Stimulated activated CD8-positive, alpha-beta memory T cell treated with anti-CD3 and anti-CD28 coated beads, Interleukin-7, amount 100 ng/mL, for 1 hour (primary cell): ENCODE data around the gene APCDD1.

Experiments used
- DNase-seq, 2 donors: peaks; one replicate each; pipeline ENCODE4 v3.0.0-alpha.2; 2020; ENCODE audit warnings: low read depth in 2 of 2

APCDD1 gene

DNA sequence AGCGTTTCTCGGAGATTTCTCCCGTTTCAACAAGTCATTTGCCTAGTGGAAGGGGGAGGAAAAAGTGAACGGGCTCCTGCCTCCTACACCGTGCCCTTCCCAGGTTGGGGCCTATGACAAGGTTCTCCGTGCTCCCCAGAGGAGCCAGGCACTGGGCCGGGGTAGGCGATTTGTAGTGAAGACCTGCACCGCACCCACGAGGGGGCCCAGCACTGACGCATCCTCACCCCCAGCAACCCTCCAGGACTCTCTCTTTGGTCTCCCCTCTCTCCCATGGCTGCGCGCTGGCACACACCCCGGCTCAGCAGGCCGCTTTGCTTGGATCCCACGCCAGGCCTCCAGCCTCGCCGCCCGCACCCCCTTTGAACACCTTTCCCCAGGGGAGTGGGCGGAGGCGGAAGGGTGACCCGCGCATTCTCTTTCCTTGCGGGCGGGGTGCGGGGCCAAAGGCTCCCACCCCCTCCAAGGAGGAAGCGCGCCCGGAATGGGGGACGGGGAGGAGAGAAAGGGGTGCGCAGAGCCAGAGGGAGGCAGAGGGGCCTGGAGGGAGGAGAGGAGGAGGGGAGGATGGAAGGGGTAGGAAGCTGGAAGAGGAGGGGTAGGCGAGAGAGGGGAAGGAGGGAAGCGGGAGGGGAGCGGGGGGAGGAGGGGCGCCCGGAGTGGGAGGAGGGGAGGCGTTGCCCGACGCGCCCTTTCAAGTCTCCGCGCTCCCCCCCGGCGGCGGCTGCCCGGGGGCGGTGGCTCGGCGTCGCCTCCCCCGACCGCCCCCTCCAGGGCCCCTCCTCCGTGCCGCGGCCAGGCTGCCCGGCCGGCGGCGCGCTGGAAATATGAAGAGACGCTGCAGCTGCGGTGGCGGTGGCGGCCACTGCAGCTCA, at the start of gene APCDD1:
APCDD1 (plus strand) TSS at position 830 of the 875 bp plus-strand sequence. CDS start 347 bp downstream, outside the sequence.
- no peak for DNase-seq

- no peak for DNase-seq
Observed at GRCh38 chr18:10405014-10405493, 49.4 kb upstream of the APCDD1 start.

DNA sequence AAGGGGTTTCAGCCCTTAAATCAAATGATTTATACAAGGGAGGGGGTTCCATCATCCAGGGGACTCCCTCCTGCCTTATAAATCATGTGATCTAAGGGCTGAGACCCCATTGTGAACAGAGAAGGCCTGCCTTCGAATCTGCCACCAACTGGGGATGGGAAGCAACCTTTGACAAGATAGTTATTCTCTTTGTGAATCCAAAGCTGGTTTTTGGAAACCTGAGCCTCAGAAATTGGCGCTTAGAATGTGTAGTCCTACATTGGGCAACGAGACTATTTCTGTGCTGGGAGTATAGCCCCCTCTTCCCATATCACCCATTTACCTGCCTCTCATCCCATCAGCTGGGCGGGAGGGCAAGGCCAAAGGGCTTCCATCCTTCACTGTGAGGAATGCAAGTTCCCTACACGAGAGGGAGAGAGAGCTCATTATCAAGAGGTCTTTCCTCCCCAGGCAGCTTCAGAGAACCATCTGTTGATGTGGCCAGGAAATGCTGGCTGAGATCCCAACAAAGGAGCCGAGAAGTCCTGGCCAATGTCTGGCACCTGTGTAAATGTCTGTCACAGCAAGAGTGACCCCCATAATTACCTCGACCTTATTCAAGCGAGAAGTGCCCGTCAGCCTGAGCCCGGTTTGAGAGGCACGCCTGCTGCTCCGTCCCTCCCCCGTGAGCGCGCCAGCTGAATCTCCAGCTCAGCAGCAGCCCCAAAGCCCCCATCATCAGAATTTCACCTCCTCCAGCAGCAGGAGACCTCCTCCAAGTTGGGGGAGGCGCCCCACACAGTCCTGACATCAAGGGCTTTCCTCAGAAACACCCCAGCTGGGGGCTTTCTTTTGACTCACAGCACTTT, 48.4 kb upstream of the APCDD1 start:
- DNase-seq = no peak

DNA sequence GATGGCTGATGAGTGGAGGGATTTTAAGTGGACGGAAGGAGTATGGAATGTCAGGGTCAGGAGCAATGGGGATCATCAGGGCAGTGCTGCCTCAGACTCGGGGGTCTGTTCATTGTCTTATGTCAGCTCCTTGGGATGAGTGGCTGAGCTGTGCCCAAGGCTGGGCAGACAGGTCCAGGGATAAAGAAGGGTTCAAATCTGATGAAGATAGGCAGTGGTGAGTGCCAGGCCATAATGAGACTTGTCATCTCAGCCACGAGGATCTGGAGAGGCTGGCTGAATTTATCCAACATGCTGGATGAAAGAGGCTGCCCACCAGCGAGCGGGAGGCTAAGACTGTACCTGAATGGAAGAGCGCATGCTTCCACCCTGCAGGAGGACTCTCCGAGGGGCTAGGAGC, 46.3 kb upstream of the APCDD1 start:
- no peak for DNase-seq

- DNase-seq = no peak
Observed at GRCh38 chr18:10409041-10409440, 45.4 kb upstream of the APCDD1 start.

DNA sequence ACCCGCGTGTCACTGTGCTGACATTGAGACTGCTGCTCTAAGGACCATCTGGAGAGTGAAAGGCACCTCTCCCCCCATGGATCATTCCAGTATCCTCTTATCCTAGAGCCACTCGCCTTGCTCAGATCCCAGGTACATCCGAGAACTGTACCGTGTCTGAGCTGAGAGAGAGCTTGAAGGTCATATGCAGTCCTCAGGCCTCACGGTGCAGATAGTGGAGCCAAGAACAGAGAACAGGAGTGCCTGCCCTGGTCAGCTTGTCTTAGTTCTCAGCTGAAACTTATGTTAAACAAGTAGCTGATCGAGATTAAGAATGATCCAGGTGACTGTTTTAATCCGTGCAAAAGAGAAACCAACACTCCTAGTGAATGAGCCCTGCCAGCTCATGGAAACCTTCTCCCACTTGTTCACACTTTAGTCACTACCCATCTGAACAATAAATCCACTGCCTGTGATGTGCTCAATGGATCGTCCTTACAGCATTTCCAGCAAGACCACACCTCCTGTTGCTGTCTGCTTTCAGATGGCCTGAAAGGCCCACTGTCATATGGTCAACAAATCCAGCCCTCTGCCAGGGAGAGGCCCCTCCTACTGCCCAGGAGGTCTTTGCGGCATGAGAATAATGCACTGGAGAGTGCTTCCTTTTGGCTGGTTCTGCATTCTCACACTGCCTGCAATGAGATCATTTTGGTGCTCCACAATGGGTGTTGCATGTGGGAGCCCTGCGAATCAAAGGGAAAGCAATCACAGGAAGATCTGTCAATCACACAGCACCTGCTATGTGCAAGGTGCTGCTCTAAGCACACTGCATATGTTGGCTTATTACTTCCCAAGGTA, 43.7 kb upstream of the APCDD1 start:
- no peak for DNase-seq

GRCh38 chr18:10412933-10413332, 41.5 kb upstream of the APCDD1 start:
- no peak for DNase-seq

DNA sequence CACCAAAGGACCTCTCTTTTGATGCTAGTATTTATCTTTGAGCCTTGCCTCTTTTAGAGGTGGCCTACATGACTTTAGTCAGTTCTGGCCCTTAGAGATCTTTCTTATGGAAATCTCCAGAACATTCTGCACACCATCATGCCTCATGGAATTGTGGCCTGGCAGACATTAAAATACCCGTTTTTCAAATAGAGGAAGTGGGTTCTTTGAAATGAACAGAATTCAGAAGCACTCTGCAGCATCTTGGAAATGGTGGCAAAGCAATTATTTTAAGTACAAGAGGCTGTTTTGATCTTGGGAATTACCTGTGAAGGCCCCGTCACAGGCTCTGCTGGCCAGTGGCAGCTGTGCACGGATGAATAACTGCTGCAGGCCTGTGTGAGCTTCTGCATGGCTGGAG, 40.7 kb upstream of the APCDD1 start:
- DNase-seq = no peak

DNA sequence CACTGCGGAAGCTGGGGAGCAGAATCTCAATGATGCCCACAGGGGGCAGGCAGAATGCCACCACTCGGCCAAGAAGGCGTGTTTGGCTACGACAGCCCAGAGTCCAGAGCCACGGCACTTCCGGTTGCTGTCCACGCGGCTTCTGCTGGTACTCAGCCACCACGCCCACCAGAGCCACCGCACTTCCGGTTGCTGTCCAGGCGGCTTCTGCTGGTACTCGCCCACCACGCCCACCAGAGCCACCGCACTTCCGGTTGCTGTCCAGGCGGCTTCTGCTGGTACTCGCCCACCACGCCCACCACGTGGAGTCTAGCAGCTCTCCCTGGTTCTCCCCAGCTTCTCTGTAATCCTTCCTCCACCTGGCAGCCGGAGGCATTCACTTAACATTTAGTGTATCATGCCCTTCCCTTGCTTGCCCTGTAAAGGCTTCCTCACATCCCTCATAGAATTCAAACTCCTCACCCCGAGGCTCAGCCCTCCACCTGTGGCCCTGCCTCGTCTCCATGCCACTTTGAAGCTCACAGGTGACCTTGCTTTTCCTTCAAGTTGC, 40.1 kb upstream of the APCDD1 start:
- no peak for DNase-seq

GRCh38 chr18:10416065-10416464, 38.4 kb upstream of the APCDD1 start:
- no peak for DNase-seq

DNA sequence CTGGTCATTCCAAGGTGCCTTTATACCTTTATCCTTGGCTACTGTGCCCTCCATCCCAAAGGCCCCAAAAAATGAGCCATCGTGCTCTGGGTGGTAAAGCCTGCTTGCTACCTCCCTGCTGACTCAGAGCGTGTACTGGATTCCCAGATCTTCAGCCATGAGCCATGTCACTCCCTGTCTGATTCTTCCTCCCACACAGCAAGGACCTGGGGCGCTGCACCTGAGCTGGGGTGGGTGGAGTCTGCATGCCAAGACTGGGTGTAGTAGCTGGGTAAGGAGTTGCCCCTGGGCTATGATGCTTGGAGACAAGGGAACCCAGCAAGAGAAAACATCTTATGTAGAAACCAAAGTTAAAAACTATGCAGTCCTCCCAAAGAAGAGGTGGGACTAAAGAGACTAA, 37.2 kb upstream of the APCDD1 start:
- no peak for DNase-seq

DNA sequence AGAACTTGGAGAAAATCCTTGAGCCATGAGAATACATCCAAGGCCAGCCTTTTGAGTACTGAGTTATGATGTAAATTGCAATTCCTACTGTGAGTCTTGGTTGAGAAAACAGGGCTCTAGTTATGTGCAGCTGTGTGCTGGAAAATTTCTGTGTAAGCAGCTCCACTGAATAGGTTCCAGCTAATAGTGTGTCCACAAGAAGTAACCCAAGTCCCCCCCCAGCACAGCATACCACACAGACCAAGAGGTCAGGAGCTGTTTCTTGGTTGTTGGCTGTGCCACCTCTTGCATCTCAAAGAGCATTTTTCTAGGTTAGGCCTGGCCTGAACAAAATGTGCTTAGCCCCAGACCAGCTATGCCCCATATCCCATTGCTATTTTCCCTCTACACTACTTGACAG, 36.8 kb upstream of the APCDD1 start:
- DNase-seq = no peak

GRCh38 chr18:10418836-10419235, 35.6 kb upstream of the APCDD1 start:
- no peak for DNase-seq

GRCh38 chr18:10419420-10420103, 34.9 kb upstream of the APCDD1 start:
- no peak for DNase-seq

GRCh38 chr18:10420561-10421352, 33.7 kb upstream of the APCDD1 start:
- no peak for DNase-seq

DNA sequence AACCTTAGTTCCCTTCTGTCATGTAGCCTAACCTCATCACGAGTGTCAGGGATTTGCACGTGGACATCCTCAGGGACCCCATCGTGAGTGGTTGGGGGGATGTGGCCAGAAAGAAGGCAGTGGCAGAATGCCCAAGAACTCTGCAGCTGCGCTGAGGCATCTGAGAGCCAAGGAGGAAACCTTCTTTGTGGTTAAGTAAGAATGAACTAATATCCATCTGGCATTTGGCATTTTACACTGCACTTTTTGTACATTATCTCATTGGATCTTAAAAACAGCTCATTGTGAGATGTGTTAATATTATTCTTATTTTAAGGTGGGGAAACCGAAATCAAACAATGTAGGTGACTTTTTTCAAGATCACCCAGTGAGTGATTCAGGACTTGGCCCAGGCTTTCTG, 32.6 kb upstream of the APCDD1 start:
- no peak for DNase-seq

DNA sequence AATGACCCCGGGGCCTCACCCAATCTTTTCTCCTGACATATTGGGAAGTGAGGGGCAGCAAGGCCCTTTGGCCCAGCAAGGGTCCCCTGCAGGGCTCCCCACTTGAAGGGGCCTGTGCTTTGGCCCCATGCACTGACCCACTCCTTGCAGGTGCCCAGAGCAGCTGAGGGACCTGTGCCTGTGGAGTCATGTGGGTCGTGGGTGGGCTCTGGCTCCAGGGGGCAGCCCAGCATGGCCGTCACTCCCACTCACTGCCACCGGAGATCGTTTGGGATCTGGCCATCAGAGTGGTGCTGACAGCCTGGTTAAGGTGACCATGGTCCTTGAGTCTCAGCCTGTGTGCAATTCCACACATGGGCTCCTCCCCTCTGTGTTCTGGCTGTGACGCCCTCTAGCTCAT, 31.7 kb upstream of the APCDD1 start:
- DNase-seq = no peak

GRCh38 chr18:10424585-10425307, 29.7 kb upstream of the APCDD1 start:
- no peak for DNase-seq

- DNase-seq = no peak
Observed at GRCh38 chr18:10430677-10431076, 23.8 kb upstream of the APCDD1 start.
